ENCODE data around the gene CCL5.

Gene CCL5

DNA sequence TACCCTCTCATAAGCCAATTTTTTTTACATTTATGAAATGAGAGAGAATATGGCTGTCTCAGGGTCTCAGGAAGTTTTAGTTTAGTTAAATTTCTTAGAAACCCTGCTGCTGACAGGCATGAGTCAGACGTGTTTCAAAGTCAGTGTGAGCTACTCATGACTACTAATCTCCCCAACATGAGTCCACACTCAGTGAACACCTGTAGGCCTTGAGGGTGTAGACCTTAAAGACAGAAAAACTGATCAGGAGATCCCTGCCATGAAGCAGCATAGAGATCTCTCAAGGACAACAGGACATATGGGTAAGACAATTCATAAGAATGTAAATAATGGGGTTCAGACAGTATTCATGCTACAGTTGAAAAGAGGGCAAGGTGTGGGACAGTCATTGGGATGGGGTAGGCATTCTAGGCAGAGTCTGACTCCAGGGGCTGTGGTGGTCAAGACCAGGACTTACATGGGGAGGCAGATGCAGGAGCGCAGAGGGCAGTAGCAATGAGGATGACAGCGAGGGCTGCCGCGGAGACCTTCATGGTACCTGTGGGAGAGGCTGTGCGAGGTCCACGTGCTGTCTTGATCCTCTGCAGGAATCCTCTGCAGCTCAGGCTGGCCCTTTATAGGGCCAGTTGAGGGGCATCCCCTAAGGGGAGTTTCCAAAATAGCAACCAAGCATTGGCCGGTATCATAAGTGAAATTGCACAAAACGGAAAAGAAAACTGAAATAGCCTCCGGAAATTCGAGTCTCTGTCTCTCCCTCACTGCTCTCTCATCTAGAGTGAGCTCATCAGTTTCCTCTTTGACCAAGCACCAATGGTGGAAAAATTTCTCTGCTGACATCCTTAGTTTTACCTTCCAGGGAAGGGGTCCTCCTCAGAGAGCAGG is at the start of gene CCL5:
Gene CCL5 (minus strand): TSS at position 588 of the 882 bp plus-strand sequence.
- no peak for TF ChIP-seq CTCF (IDR thresholded peaks at IDR 0.05)

DNA sequence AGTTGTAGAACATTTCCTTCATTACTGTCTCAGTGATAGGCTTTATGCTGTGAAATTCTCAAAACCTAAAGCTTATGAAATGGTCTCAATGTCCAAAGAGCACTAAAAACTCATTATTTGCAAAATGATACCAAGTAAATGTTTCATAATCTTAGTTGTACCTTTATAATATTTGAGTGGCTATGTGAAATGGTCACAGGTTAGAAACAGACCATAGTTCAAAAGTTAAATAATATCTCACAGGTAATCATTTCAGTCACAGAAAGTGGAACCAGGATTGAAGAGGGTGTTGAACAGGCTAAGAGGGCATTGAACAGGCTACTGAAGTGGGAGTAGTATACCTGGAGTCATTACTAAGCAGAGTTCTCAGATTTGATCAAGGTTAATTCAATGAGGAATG is 47.6 kb upstream of the CCL5 start:
- TF ChIP-seq CTCF (IDR thresholded peaks at IDR 0.05) = no peak

- TF ChIP-seq CTCF (IDR thresholded peaks at IDR 0.05) = no peak
These were observed 43.5 kb upstream of the CCL5 start for GRCh38 chr17:35923609-35924114.

GRCh38 chr17:35920229-35920628 is 40.1 kb upstream of the CCL5 start:
- TF ChIP-seq CTCF (IDR thresholded peaks at IDR 0.05) = no peak

DNA sequence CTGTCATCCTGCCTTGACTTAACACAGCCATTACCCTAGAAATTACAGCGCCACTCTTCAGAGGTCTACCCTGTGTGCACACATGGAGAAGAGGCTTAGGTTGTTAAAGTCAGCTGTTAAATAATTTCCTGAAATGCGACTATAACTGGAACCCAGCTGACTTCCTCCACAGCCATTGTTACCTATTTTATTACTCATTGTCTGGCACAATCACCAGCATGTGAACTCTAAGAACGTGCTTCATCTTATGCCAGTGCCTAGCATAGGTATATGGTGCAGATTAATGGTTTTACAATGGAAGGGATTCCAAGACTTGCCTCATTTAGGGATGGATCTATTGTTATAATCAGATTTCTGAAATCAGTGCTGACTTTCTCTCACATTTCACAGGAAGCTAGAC is 38.5 kb upstream of the CCL5 start:
- TF ChIP-seq CTCF (IDR thresholded peaks at IDR 0.05) = no peak

GRCh38 chr17:35917519-35918213 is 37.5 kb upstream of the CCL5 start:
- TF ChIP-seq CTCF (IDR thresholded peaks at IDR 0.05) = no peak

DNA sequence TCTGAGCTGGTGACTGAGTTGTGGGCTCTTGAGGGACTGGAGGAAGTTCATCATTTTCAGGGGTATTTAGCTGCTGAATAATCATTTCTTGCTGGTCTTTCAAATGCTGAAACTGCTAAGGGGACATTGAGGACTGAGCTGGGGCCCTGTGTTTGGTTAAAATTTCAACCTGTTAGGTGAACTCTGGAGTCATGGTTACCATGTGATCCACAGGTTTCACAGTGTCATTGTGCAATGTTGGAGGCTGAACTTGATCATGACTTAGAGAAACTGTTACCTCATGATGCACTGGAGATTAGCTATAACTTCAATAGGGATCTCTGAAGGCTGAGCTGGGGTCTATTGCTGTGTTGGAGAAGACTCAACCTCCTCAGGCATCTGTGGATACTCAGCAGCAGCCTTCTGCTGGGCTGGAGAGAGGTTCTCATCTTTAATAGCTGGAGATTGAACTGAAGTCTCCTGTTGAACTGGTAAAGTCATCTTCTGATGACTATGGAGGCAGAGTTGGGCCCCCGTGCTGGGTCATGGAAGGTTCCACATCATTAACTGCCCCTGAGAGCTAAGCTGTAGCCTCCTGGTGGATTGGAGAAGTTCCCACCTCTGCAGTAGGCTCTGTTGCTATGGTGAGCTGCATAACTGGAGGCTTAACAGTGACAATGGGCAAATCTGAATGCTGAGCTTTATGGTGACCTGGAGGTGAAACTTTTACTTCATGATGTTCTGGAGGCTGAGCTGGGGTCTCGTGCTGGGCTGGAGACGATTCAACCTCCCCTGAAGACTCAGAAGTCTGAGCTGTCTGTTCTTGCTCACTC is 35.2 kb upstream of the CCL5 start:
- no peak for TF ChIP-seq CTCF (IDR thresholded peaks at IDR 0.05)
